ENCODE data around the gene NOX1.
"Not testable (repeated sequence)": the region's sequence is repeated elsewhere in the genome, so short reads cannot be mapped to it uniquely, and the experiment has no call there.

Gene NOX1

GRCh38 chrX:100819534-100819836 lies 54.7 kb downstream of the NOX1 start:
- H3K36me3 Mint-ChIP-seq (ENCODE audit: low read depth), result peaks cover 20% of the 10 kb centered on the region
- no peak overlapping the region for H3K27ac Mint-ChIP-seq
- peaks cover 31% of the 10 kb centered on the region for H3K27me3 Mint-ChIP-seq (ENCODE audit: low read depth, poor library complexity)
- H3K9me3 Mint-ChIP-seq, result peaks cover 53% of the 10 kb centered on the region
- TF ChIP-seq CTCF (IDR thresholded peaks at IDR 0.05), result no peak
- H3K4me3 Mint-ChIP-seq, result peak overlapping the region; percentile 84
- peak; percentile 2 for DNase-seq
- peaks cover 6% of the 10 kb centered on the region for H3K4me1 Mint-ChIP-seq

- Mint-ChIP-seq H3K9me3 (peaks cover 59% of the 10 kb centered on the region), H3K4me1 (peaks cover 6% of the 10 kb centered on the region)
- no peak for DNase-seq
Measured at GRCh38 chrX:100817340-100817739, 56.8 kb downstream of the NOX1 start.

GRCh38 chrX:100812216-100813158 lies 61.7 kb downstream of the NOX1 start:
- H3K9me3 Mint-ChIP-seq, result peaks cover 74% of the 10 kb centered on the region
- no peaks in the 10 kb centered on the region for H3K36me3 Mint-ChIP-seq (ENCODE audit: low read depth)
- H3K27ac Mint-ChIP-seq, result no peak overlapping the region
- DNase-seq, result no peak
- TF ChIP-seq CTCF (IDR thresholded peaks at IDR 0.05), result no peak
- no peaks in the 10 kb centered on the region for H3K4me1 Mint-ChIP-seq
- H3K4me3 Mint-ChIP-seq, result no peak overlapping the region
- peaks cover 20% of the 10 kb centered on the region for H3K27me3 Mint-ChIP-seq (ENCODE audit: low read depth, poor library complexity)

More at GRCh38 chrX:100817340-100817739, 56.8 kb downstream of the NOX1 start:
- H3K27me3 Mint-ChIP-seq (ENCODE audit: low read depth, poor library complexity), result peaks cover 31% of the 10 kb centered on the region
- no peak for TF ChIP-seq CTCF (IDR thresholded peaks at IDR 0.05)
- H3K4me3 Mint-ChIP-seq, result no peak overlapping the region
- no peak overlapping the region for H3K27ac Mint-ChIP-seq
- peaks cover 4% of the 10 kb centered on the region for H3K36me3 Mint-ChIP-seq (ENCODE audit: low read depth)

GRCh38 chrX:100808265-100808664 lies 65.9 kb downstream of the NOX1 start:
- H3K36me3 Mint-ChIP-seq (ENCODE audit: low read depth); DNase-seq; H3K27ac Mint-ChIP-seq; H3K4me3 Mint-ChIP-seq; H3K4me1 Mint-ChIP-seq; H3K27me3 Mint-ChIP-seq (ENCODE audit: low read depth, poor library complexity): not testable (repeated sequence)
- H3K9me3 Mint-ChIP-seq, result peaks cover 81% of the 10 kb centered on the region

- Mint-ChIP-seq H3K27ac (no peak overlapping the region), H3K4me1 (no peaks in the 10 kb centered on the region), H3K4me3 (no peak overlapping the region), H3K27me3 (ENCODE audit: low read depth, poor library complexity) (peaks cover 21% of the 10 kb centered on the region), H3K9me3 (peaks cover 72% of the 10 kb centered on the region), H3K36me3 (ENCODE audit: low read depth) (no peaks in the 10 kb centered on the region)
- DNase-seq, result no peak
- TF ChIP-seq CTCF (IDR thresholded peaks at IDR 0.05), result no peak
Measured at GRCh38 chrX:100804780-100805179, 69.4 kb downstream of the NOX1 start.

- Mint-ChIP-seq H3K27me3 (ENCODE audit: low read depth, poor library complexity) (peaks cover 17% of the 10 kb centered on the region), H3K27ac (no peak overlapping the region), H3K4me3 (no peak overlapping the region), H3K4me1 (no peaks in the 10 kb centered on the region), H3K9me3 (peaks cover 58% of the 10 kb centered on the region), H3K36me3 (ENCODE audit: low read depth) (no peaks in the 10 kb centered on the region)
- TF ChIP-seq CTCF (IDR thresholded peaks at IDR 0.05), result no peak
- DNase-seq, result no peak
Measured at GRCh38 chrX:100802843-100803242, 71.3 kb downstream of the NOX1 start.

Data from nephron progenitor cell (in vitro differentiated cells).